HepG2 (cell line): ENCODE data around the gene TMCC1. TPM values are rescaled to one million over a fixed set of nuclear protein-coding genes. Genes with fewer than 3 reads are reported as not detected.

Experiments
- ATF4 ChIP-seq, 2 experiments: fragments of 450-650 bp in 1 of 2; sonication (generic) in 1 of 2; formaldehyde crosslinking; IDR thresholded peaks; 2 replicates each; pipeline versions ENCODE4 v1.5.0 to v1.8.0; 2020 to 2022; ENCODE audit warnings: mild to moderate bottlenecking in 1 of 2, missing genetic modification reagents in 1 of 2
- CCAR2 ChIP-seq: fragments of 200-400 bp; formaldehyde crosslinking; optimal IDR thresholded peaks from 2 replicates; pipeline ENCODE3; 2018; ENCODE audit warnings: low read depth, mild to moderate bottlenecking, low read length, moderate library complexity
- FIP1L1 ChIP-seq: fragments of 200-400 bp; formaldehyde crosslinking; IDR thresholded peaks from 2 replicates; pipeline ENCODE4 v1.6.1; 2018; ENCODE audit warnings: low read depth, mild to moderate bottlenecking, low read length, moderate library complexity, borderline replicate concordance; ENCODE audit not compliant: insufficient read depth
- GRHL1 ChIP-seq: sonication (generic); formaldehyde crosslinking; conservative IDR thresholded peaks from 2 replicates; pipeline ENCODE4 v1.8.0; 2022; ENCODE audit warnings: missing genetic modification reagents
- HCFC1 ChIP-seq: fragments of 150-350 bp; IDR thresholded peaks from 2 replicates; pipeline ENCODE4 v1.6.1; 2014; ENCODE audit warnings: low read depth, low read length
- HNRNPLL ChIP-seq: fragments of 200-400 bp; formaldehyde crosslinking; IDR thresholded peaks from 2 replicates; pipeline ENCODE4 v1.6.1; 2017; ENCODE audit warnings: mild to moderate bottlenecking, low read depth, low read length; ENCODE audit not compliant: poor library complexity, severe bottlenecking
- IRX3 ChIP-seq: sonication (generic); formaldehyde crosslinking; IDR thresholded peaks from 2 replicates; pipeline ENCODE4 v1.8.1; 2023; ENCODE audit warnings: mild to moderate bottlenecking, low read depth, missing genetic modification reagents, borderline replicate concordance
- KDM5A ChIP-seq: fragments of 200-600 bp; sonication (generic); IDR thresholded peaks from 2 replicates; pipeline ENCODE4 v1.7.0; 2018; ENCODE audit warnings: antibody characterized with exemption, mild to moderate bottlenecking, low read length, borderline replicate concordance
- KDM6A ChIP-seq: IDR thresholded peaks from 2 replicates; pipeline ENCODE4 v1.6.1; 2016; ENCODE audit warnings: low read depth
- MXD1 ChIP-seq: sonication (generic); formaldehyde crosslinking; IDR thresholded peaks from 2 replicates; pipeline ENCODE4 v1.4.0; 2020; ENCODE audit warnings: mild to moderate bottlenecking, missing genetic modification reagents
- RFX5 ChIP-seq: IDR thresholded peaks from 2 replicates; pipeline ENCODE4 v1.6.1; 2011; ENCODE audit warnings: low read depth, low read length, improper control_type of control experiment
- RFXANK ChIP-seq: IDR thresholded peaks from 2 replicates; pipeline ENCODE4 v1.6.1; 2016
- SNAI1 ChIP-seq: sonication (generic); formaldehyde crosslinking; IDR thresholded peaks from 2 replicates; pipeline ENCODE4 v1.5.0; 2020; ENCODE audit warnings: mild to moderate bottlenecking, missing genetic modification reagents, borderline replicate concordance
- SUZ12 ChIP-seq: fragments of 150-350 bp; IDR thresholded peaks from 2 replicates; pipeline ENCODE4 v1.6.1; 2014; ENCODE audit warnings: low read depth, low read length
- ZEB1 ChIP-seq: IDR thresholded peaks from 2 replicates; pipeline ENCODE4 v1.6.1; 2012; ENCODE audit warnings: mild to moderate bottlenecking, low read depth, inconsistent platforms; ENCODE audit not compliant: insufficient replicate concordance
- ZNF121 ChIP-seq: sonication (generic); formaldehyde crosslinking; IDR thresholded peaks from 2 replicates; pipeline ENCODE4 v1.5.0; 2020; ENCODE audit warnings: mild to moderate bottlenecking, missing genetic modification reagents
- ZNF430 ChIP-seq: sonication (generic); formaldehyde crosslinking; IDR thresholded peaks from 2 replicates; pipeline ENCODE4 v1.9.0; 2021; ENCODE audit warnings: mild to moderate bottlenecking, missing genetic modification reagents
- ZNF556 ChIP-seq: sonication (generic); formaldehyde crosslinking; IDR thresholded peaks from 2 replicates; pipeline ENCODE4 v1.4.0; 2020; ENCODE audit warnings: mild to moderate bottlenecking, missing genetic modification reagents, borderline replicate concordance
- ZNF678 ChIP-seq: sonication (generic); formaldehyde crosslinking; IDR thresholded peaks from 2 replicates; pipeline ENCODE4 v1.4.0; 2020; ENCODE audit warnings: mild to moderate bottlenecking, missing genetic modification reagents
- ZSCAN29 ChIP-seq: sonication (generic); formaldehyde crosslinking; conservative IDR thresholded peaks from 2 replicates; pipeline ENCODE4 v1.4.0; 2020; ENCODE audit warnings: mild to moderate bottlenecking, missing genetic modification reagents
- polyA plus RNA-seq, 8 experiments: library from polyadenylated mRNA; depleted of rRNA in 3 of 8; stranded (reverse) in 7 of 8; unstranded in 1 of 8; fragments of >200 nt; fragmentation: Illumina TruSeq in 4 of 8; extraction: Trizol in 4 of 8; gene quantifications; 2 replicates each; pipeline versions ENCODE4 v1.2.1 to v1.2.3, GENCODE V29; 2011 to 2016; ENCODE audit warnings: low read depth in 4 of 8, missing spikeins in 1 of 8, mixed read lengths in 1 of 8; ENCODE audit not compliant: insufficient read depth in 1 of 8
- total RNA-seq, 5 experiments: library from RNA; depleted of rRNA; stranded (reverse); fragments of >200 nt; fragmentation: Illumina TruSeq; extraction: Trizol; gene quantifications; 2 replicates each; pipeline ENCODE4 v1.2.3, GENCODE V29; 2016; ENCODE audit warnings: low read depth in 1 of 5

The TMCC1 gene
- total and polyA plus RNA-seq, 2 of the 13 experiments (the other 11 are each of a cell fraction or from before 2014, with no cell fraction given) = 12.1 to 264 TPM

- TF ChIP-seq SNAI1 (CRISPR knock-in tag) = no peak
- TF ChIP-seq IRX3 (CRISPR knock-in tag) = no peak
- TF ChIP-seq KDM6A = no peak
- no peak for TF ChIP-seq ZNF121 (CRISPR knock-in tag)
- TF ChIP-seq ZEB1 = no peak
- TF ChIP-seq SUZ12 = no peak
- peak; percentile 40; the same call in 1 of the 2 replicates for TF ChIP-seq MXD1 (CRISPR knock-in tag)
- 0 out of 2 replicates have a peak, but pooled peaks have one; percentile 7 for TF ChIP-seq ZNF678 (CRISPR knock-in tag)
- no peak for TF ChIP-seq ZSCAN29 (CRISPR knock-in tag)
- no peak for TF ChIP-seq FIP1L1
- TF ChIP-seq RFX5 = no peak
- no peak for TF ChIP-seq KDM5A
- TF ChIP-seq RFXANK = no peak
- TF ChIP-seq ZNF556 (CRISPR knock-in tag) = no peak
- no peak for TF ChIP-seq HNRNPLL
- TF ChIP-seq CCAR2 = no peak
- no peak for TF ChIP-seq ZNF430 (CRISPR knock-in tag)
- no peak for TF ChIP-seq ATF4 (CRISPR knock-in tag; IDR thresholded peaks at IDR 0.05)
- no peak for TF ChIP-seq HCFC1
- TF ChIP-seq GRHL1 (CRISPR knock-in tag) = no peak
Observed at GRCh38 chr3:129603561-129603942, 290.0 kb downstream of the TMCC1 start (continued).
